ENCODE measurements around the gene OR52W1.

The OR52W1 gene

DNA sequence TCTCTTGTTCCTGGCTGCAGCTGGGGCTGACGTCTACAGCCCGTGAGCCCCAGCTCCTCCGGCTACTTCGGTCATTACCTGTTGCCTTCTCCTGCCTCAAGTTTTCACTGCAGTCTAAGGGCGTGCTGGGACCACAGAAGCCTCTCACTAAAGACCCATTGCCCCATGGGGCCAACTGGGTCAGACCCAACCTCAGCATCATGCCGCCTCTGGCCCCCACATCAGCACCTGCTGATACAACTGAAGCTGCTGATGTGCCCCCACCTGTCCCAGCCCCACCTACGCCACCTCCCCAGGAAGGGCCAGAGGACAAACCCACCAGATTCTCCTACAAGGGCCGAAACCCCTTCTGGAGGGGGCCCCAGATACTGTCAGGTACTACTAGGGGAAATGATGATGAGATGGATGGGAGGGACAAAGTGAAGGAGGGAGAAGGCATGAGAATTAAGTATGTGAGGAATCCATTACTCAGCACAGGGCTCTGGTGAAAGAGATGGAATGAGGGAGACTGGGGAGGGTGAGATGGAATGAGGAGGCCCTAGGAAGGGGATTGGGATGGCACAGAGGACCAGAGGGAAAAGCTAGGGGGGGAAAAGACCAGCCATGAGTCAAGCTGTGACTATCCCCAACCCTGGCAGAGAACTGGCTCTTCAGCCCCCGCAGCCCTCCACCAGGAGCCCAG, 11.4 kb downstream of the OR52W1 start:
- TF ChIP-seq TAF1 (IDR thresholded peaks at IDR 0.05; ENCODE audit: low read depth): no peak
- no peak for TF ChIP-seq RAD21 (IDR thresholded peaks at IDR 0.05; ENCODE audit: low read depth)
- TF ChIP-seq ZBTB7A (IDR thresholded peaks at IDR 0.05; ENCODE audit: low read depth): no peak
- no peak for TF ChIP-seq CEBPB (IDR thresholded peaks at IDR 0.05)
- no peak for TF ChIP-seq TEAD4 (IDR thresholded peaks at IDR 0.05)
- no peak for TF ChIP-seq EGR1 (IDR thresholded peaks at IDR 0.05)
- TF ChIP-seq CREB1 (IDR thresholded peaks at IDR 0.05; ENCODE audit: low read depth): no peak
- TF ChIP-seq FOXM1 (IDR thresholded peaks at IDR 0.05; ENCODE audit: borderline replicate concordance, low read depth): no peak
- no peak for TF ChIP-seq EP300 (IDR thresholded peaks at IDR 0.05; ENCODE audit: borderline replicate concordance)
- TF ChIP-seq NFIC (IDR thresholded peaks at IDR 0.05): no peak
- TF ChIP-seq, protein P1, sequence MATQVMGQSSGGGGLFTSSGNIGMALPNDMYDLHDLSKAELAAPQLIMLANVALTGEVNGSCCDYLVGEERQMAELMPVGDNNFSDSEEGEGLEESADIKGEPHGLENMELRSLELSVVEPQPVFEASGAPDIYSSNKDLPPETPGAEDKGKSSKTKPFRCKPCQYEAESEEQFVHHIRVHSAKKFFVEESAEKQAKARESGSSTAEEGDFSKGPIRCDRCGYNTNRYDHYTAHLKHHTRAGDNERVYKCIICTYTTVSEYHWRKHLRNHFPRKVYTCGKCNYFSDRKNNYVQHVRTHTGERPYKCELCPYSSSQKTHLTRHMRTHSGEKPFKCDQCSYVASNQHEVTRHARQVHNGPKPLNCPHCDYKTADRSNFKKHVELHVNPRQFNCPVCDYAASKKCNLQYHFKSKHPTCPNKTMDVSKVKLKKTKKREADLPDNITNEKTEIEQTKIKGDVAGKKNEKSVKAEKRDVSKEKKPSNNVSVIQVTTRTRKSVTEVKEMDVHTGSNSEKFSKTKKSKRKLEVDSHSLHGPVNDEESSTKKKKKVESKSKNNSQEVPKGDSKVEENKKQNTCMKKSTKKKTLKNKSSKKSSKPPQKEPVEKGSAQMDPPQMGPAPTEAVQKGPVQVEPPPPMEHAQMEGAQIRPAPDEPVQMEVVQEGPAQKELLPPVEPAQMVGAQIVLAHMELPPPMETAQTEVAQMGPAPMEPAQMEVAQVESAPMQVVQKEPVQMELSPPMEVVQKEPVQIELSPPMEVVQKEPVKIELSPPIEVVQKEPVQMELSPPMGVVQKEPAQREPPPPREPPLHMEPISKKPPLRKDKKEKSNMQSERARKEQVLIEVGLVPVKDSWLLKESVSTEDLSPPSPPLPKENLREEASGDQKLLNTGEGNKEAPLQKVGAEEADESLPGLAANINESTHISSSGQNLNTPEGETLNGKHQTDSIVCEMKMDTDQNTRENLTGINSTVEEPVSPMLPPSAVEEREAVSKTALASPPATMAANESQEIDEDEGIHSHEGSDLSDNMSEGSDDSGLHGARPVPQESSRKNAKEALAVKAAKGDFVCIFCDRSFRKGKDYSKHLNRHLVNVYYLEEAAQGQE (IDR thresholded peaks at IDR 0.05; ENCODE audit: low read depth): no peak
- no peak for TF ChIP-seq YY1 (IDR thresholded peaks at IDR 0.05; ENCODE audit: low read depth)
- no peak for TF ChIP-seq USF1 (IDR thresholded peaks at IDR 0.05)
- TF ChIP-seq, protein P2, sequence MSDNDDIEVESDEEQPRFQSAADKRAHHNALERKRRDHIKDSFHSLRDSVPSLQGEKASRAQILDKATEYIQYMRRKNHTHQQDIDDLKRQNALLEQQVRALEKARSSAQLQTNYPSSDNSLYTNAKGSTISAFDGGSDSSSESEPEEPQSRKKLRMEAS (IDR thresholded peaks at IDR 0.05): no peak
- TF ChIP-seq TCF12 (IDR thresholded peaks at IDR 0.05; ENCODE audit: low read depth): no peak

DNA sequence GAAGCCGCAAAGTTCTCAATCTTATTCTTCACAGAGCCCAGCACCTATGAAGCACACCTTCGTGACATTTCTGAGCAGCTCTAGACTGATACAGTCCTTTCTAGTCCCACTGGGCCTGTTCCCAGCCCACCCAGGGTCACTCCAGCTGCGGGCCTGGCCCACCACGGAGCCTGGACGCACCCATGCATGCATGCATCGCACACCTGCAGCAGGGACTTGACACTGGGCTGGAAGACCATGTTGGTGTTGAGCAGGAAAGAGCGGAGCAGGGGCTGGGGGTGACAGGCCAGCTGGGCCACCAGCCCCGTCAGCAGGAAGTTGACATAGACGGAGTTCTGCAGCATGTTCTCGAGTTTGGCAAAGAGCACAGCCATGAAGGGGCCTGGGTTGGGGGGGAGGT, 15.5 kb downstream of the OR52W1 start:
- TF ChIP-seq CEBPB (IDR thresholded peaks at IDR 0.05): no peak
- TF ChIP-seq, protein P1 (IDR thresholded peaks at IDR 0.05; ENCODE audit: low read depth): no peak
- no peak for TF ChIP-seq TAF1 (IDR thresholded peaks at IDR 0.05; ENCODE audit: low read depth)
- TF ChIP-seq, protein P2 (IDR thresholded peaks at IDR 0.05): no peak
- TF ChIP-seq EP300 (IDR thresholded peaks at IDR 0.05; ENCODE audit: borderline replicate concordance): no peak
- TF ChIP-seq EGR1 (IDR thresholded peaks at IDR 0.05): no peak
- no peak for TF ChIP-seq YY1 (IDR thresholded peaks at IDR 0.05; ENCODE audit: low read depth)
- TF ChIP-seq RAD21 (IDR thresholded peaks at IDR 0.05; ENCODE audit: low read depth): no peak
- TF ChIP-seq NFIC (IDR thresholded peaks at IDR 0.05): no peak
- no peak for TF ChIP-seq ZBTB7A (IDR thresholded peaks at IDR 0.05; ENCODE audit: low read depth)

GRCh38 chr11:6216501-6216900, 17.5 kb downstream of the OR52W1 start:
- TF ChIP-seq FOXM1 (IDR thresholded peaks at IDR 0.05; ENCODE audit: borderline replicate concordance, low read depth) (no peak), YY1 (IDR thresholded peaks at IDR 0.05; ENCODE audit: low read depth) (no peak)

DNA sequence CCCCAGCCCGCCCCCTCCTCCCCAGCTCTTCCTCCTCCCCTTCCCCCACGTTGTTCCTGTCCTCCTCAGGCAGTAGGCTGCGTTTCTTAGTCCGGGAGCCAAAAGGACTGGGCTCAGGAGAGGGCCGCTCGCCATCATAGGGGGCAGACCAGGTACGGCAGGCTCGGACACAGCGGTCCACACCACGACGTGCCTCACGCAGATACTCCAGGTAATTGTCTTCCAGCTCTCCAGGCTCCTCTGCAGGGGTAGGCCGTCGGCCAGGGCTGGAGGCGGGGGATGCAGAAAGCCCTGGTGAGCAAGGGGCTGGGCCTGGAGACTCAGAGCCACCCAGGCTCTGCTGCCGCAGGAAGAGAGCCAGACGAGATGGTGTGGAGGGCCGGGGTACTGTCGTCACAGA, 18.7 kb downstream of the OR52W1 start:
- no peak for TF ChIP-seq TAF1 (IDR thresholded peaks at IDR 0.05; ENCODE audit: low read depth)
- no peak for TF ChIP-seq CEBPB (IDR thresholded peaks at IDR 0.05)
- TF ChIP-seq NFIC (IDR thresholded peaks at IDR 0.05): no peak
- TF ChIP-seq TEAD4 (IDR thresholded peaks at IDR 0.05): no peak
- no peak for TF ChIP-seq YY1 (IDR thresholded peaks at IDR 0.05; ENCODE audit: low read depth)
- no peak for TF ChIP-seq ZBTB7A (IDR thresholded peaks at IDR 0.05; ENCODE audit: low read depth)
- TF ChIP-seq, protein P2 (IDR thresholded peaks at IDR 0.05): no peak
- no peak for TF ChIP-seq CREB1 (IDR thresholded peaks at IDR 0.05; ENCODE audit: low read depth)
- TF ChIP-seq RAD21 (IDR thresholded peaks at IDR 0.05; ENCODE audit: low read depth): no peak
- TF ChIP-seq, protein P1 (IDR thresholded peaks at IDR 0.05; ENCODE audit: low read depth): no peak
- no peak for TF ChIP-seq USF1 (IDR thresholded peaks at IDR 0.05)
- TF ChIP-seq EP300 (IDR thresholded peaks at IDR 0.05; ENCODE audit: borderline replicate concordance): no peak
